Urinary bladder (tissue), 4 donors: ENCODE results near the gene ZSCAN2. TPM values are rescaled to one million over a fixed set of nuclear protein-coding genes. Genes with fewer than 3 reads are reported as not detected.
"Not testable (repeated sequence)": the region's sequence is repeated elsewhere in the genome, so short reads cannot be mapped to it uniquely, and the experiment has no call there.

ENCODE experiments used
- DNase-seq: peaks from one replicate; pipeline ENCODE4 v3.0.0-alpha.2; 2015; ENCODE audit errors: extremely low spot score
- H3K27ac ChIP-seq: one replicate; pipeline ENCODE4 v1.5.1; 2013; ENCODE audit warnings: low read depth, mild to moderate bottlenecking, moderate library complexity
- H3K36me3 ChIP-seq: one replicate; pipeline ENCODE4 v1.6.1; 2013; ENCODE audit warnings: mild to moderate bottlenecking, moderate library complexity; ENCODE audit not compliant: insufficient read depth
- H3K4me1 ChIP-seq: one replicate; pipeline ENCODE4 v1.6.1; 2013; ENCODE audit warnings: mild to moderate bottlenecking, moderate library complexity; ENCODE audit not compliant: insufficient read depth
- H3K4me3 ChIP-seq: one replicate; pipeline ENCODE4 v1.5.1; 2013; ENCODE audit warnings: low read depth, low read length
- WGBS: extraction: QIAGEN DNeasy Blood & Tissue Kit; methylation state at CpG from one replicate; pipeline ENCODE4 v1.1.7; 2013; 5-methylcytosine and 5-hydroxymethylcytosine counted together
- polyA plus RNA-seq: library from polyadenylated mRNA; stranded (reverse); fragments of 200-250 nt; gene quantifications from one replicate; pipeline ENCODE4 v1.2.3, GENCODE V29; 2013
- total RNA-seq: library from RNA; depleted of rRNA; stranded (reverse); fragments of >200 nt; gene quantifications from one replicate; pipeline ENCODE4 v1.2.3, GENCODE V29; 2014
- donor health status: healthy with polysubstance abuse.
- donor health status: healthy.

ZSCAN2 gene
- total and polyA plus RNA-seq, 2 donors = 6.6 to 11.7 TPM

DNA sequence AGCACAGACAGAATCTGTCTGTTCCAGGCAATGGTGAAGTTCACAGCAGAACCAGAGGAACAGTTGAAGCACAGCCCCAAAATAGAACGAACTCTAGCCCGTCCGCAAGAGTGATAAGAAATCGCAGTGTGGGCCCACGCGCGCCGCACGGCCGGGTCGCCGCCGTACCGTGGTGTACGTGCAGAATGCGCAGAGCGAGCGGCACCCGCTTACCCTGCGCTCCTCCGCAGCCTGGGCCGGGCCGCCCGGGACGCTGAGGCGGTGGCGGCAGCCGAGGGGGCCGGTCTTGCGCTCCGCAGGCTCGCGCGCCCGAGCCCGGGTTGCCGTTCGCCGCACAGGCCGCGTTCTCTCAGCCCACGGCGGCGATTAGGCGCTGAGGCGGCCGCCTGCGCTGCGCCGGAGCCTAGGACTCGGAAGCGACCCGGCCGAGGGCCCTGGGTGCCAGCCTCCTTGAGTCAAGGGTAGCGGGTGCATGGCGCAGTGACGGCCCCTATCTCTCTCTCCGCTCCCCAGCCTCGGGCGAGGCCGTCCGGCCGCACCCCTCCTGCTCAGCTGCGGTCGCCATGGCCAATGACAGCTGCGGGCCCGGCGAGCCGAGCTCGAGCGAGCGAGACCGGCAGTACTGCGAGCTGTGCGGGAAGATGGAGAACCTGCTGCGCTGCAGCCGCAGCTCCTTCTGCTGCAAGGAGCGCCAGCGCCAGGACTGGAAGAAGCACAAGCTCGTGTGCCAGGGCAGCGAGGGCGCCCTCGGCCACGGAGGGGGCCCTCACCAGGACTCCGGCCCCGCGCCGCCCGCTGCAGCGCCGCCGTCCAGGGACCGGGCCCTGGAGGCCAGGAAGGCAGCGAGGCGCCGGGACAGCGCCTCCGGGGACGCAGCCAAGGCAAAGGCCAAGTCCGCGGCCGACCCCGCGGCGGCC, 32.8 kb downstream of the ZSCAN2 start:
- H3K36me3 ChIP-seq = peaks cover 2% of the 10 kb centered on the region
- under 1% methylated on average over 105 of the region's 105 CpGs for WGBS
- DNase-seq = peak; percentile 32
- peak overlapping the region; percentile 46 for H3K4me3 ChIP-seq
- H3K27ac ChIP-seq = peak overlapping the region; percentile 96
- H3K4me1 ChIP-seq = no peaks in the 10 kb centered on the region

DNA sequence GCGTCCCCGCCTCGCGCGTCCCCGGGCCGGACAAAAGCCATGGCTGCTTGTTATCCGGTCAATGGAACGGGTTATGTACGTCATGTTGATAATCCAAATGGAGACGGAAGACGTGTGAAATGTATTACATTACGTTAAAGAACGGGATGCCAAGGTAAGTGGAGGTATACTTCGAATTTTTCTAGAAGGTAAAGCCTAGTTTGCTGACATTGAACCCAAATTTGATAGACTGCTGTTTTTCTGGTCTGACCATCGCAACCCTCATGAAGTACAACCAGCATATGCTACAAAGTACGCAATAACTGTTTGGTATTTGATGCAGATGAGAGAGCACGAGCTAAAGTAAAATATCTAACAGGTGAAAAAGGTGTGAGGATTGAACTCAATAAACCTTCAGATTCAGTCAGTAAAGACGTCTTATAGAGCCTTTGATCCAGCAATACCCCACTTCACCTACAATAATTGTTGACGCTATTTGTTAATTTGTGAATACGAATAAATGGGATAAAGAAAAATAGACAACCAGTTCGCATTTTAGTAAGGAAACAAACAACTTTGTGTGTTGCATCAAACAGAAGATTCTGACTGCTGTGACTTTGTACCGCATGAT, 33.5 kb downstream of the ZSCAN2 start:
- DNase-seq = no peak
- Histone ChIP-seq H3K4me3 (peak overlapping the region; percentile 46), H3K4me1 (no peaks in the 10 kb centered on the region), H3K36me3 (peaks cover 2% of the 10 kb centered on the region), H3K27ac (peak overlapping the region; percentile 96)
- WGBS = 32% methylated on average over 23 of the region's 23 CpGs

DNA sequence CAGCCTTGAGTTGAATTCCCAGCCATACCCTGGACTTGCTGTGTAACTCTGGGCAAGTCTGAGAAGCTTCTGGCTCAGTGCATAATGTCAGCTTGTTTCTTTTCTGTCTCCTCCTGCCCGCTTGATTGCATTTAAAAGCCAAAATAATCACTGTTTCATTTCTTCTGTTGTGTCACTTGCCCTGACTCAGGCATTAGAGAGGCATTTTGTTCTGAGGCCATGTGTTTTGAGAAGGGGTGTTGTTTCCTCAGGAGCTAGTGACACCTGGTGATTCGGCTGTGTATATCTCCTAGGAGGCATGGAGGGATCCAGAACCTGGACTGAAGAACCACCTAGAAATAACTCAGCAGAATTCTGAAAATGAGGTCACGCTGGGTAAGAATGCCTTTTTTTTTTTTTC, 37.3 kb downstream of the ZSCAN2 start:
- Histone ChIP-seq H3K27ac (no peak overlapping the region), H3K4me3 (no peak overlapping the region), H3K4me1 (no peaks in the 10 kb centered on the region), H3K36me3 (peaks cover 7% of the 10 kb centered on the region)
- no peak for DNase-seq
- 76% methylated on average over 3 of the region's 3 CpGs for WGBS

DNA sequence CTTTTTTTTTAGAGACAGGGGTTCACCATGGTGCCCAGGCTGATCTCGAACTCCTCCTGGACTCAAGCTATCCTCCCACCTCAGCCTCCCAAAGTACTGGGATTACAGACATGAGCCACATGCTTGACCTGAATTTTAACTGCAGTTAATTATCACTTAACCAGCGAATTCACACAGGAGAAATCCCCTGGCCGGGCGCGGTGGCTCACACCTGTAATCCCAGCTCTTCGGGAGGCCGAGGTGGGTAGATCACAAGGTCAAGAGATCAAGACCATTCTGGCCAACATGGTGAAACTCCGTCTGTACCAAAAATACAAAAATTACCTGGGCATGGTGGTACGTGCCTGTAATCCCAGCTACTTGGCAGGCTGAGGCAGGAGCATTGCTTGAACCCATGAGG, 41.1 kb downstream of the ZSCAN2 start:
- H3K27ac ChIP-seq, H3K4me3 ChIP-seq, DNase-seq, H3K4me1 ChIP-seq: not testable (repeated sequence)
- H3K36me3 ChIP-seq = peaks cover 15% of the 10 kb centered on the region
- 93% methylated on average over 9 of the region's 9 CpGs for WGBS

DNA sequence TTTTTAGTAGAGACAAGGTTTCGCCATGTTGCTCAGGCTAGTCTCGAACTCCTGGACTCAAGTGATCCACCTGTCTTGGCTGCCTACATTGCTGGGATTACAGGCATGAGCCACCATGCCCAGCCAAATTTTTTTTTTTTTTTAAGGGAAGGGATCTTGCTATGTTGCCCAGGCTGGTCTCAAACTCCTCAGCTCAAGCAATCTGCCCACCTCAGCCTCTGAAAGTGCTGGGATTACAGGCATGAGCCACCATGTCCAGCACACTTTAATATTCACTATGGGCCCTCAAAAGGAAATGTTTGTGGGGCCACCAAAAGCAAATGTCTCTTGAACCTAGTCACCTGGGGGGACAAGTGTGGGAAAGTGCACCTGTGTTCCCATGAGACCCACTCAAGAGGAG, 41.8 kb downstream of the ZSCAN2 start:
- H3K36me3 ChIP-seq = peaks cover 13% of the 10 kb centered on the region
- 67% methylated on average over 2 of the region's 2 CpGs for WGBS

DNA sequence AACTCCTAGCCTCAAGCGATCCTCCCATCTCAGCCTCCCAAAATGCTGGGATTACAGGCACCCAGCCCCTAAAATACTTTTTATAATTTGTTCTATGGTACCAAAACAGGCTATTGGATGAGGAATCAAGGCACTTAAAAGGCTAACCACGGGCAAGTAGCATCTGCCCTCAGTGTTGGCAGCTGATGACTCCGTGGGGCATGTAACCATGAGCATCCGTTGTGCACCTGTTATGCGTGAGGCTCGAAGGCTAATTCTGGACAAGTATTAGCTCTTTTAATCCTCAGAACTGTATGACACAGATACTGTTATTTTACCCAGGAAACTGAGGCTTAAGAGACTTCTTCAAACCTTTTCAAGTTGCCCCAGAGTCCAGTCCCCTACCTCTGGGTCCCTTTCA, 43.0 kb downstream of the ZSCAN2 start:
- Histone ChIP-seq H3K4me3 (no peak overlapping the region), H3K4me1 (no peaks in the 10 kb centered on the region), H3K27ac (no peak overlapping the region), H3K36me3 (peaks cover 13% of the 10 kb centered on the region)
- WGBS = 93% methylated on average over 6 of the region's 6 CpGs
- no peak for DNase-seq

More for the DNA sequence above, 41.8 kb downstream of the ZSCAN2 start:
- not testable (repeated sequence) for H3K4me1 ChIP-seq, H3K4me3 ChIP-seq, DNase-seq, H3K27ac ChIP-seq

DNA sequence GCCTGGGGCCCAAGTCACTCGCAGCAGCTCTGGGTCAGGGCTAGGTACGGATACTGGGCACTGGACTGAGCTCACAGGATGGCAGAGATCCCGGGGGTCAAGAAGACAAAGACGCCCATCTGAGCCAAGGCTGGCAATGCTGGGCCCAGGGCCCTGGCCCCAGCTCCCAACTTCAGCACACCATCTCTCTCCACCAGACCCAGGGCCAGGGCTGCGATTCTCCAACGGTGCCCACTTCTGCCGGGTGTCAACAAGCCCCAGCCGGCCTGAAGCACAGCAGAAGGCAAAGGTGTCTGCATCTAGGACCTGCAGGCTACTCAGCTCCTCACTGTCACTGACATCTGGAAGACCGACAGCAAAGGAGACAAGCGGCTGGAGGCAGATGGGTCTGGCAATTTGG, 44.7 kb downstream of the ZSCAN2 start:
- WGBS = 92% methylated on average over 10 of the region's 10 CpGs
- no peak for DNase-seq
- H3K36me3 ChIP-seq = peaks cover 8% of the 10 kb centered on the region

DNA sequence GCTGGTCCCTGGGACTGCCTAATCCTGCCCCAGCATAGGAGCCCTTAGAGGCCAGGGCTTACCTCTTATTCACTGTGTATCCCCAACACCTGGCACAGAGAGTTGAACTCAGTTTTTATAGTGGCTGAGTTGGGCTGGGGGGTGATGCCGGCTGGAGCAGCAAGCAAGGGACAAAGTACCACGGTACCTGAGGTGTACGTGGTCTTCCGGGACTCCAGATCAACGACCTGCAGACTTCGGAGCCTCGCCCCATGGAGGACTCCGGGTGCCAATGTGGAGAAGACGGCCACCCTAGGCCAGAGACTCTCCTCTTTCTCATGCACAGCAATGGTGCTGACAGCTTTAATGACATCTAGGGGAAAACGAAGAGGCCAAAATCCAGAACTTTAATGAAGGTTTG, 45.2 kb downstream of the ZSCAN2 start:
- no peaks in the 10 kb centered on the region for H3K4me1 ChIP-seq
- H3K27ac ChIP-seq = no peak overlapping the region
- 91% methylated on average over 10 of the region's 10 CpGs for WGBS
- H3K4me3 ChIP-seq = no peak overlapping the region
- H3K36me3 ChIP-seq = peaks cover 8% of the 10 kb centered on the region
- no peak for DNase-seq

More for the DNA sequence above, 44.7 kb downstream of the ZSCAN2 start:
- Histone ChIP-seq H3K4me3 (no peak overlapping the region), H3K4me1 (no peaks in the 10 kb centered on the region), H3K27ac (no peak overlapping the region)

DNA sequence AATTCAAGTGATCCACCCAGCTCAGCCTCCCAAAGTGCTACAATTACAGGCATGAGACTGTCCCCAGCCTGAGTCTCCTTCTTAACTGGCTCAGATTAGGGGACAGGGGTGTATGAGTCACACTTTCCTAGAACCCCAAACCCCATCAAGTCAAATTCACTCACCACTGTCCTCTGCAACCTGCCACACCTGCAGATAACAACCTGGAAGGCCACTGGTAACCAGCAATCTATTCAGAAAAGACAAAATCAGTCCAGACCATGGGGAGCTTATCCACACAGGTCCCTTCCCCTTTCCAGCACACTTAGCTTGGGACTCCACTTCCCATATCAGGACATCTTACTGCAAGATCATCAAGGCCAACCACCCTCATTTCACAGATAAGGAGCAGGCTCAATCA, 46.9 kb downstream of the ZSCAN2 start:
- DNase-seq = no peak
- H3K27ac ChIP-seq = no peak overlapping the region
- H3K36me3 ChIP-seq = peaks cover 8% of the 10 kb centered on the region

DNA sequence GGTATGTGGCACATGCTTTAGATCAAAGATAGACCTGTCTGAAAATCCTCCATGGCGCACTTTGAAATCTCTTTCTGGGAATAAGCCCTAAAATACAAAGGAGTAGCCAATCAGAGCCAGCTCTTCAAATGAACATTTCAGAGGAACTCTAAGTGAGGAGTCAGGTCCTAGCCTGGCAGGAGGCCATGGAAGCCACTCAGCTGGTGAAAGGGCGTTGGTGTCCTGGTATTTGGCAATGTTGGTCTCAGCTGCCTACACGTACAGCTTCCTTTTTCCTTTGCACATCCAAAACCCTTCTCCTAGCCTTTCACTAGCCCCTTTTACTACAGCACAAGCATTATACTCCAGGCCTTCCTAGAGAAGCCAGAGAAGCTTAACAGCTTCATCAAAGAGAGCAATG, 47.7 kb downstream of the ZSCAN2 start:
- H3K4me3 ChIP-seq = no peak overlapping the region
- WGBS = 66% methylated on average over 3 of the region's 3 CpGs
- H3K36me3 ChIP-seq = peaks cover 5% of the 10 kb centered on the region
- H3K27ac ChIP-seq = no peak overlapping the region
- no peak for DNase-seq
- no peaks in the 10 kb centered on the region for H3K4me1 ChIP-seq

More for the DNA sequence above, 46.9 kb downstream of the ZSCAN2 start:
- Histone ChIP-seq H3K4me1 (no peaks in the 10 kb centered on the region), H3K4me3 (no peak overlapping the region)

DNA sequence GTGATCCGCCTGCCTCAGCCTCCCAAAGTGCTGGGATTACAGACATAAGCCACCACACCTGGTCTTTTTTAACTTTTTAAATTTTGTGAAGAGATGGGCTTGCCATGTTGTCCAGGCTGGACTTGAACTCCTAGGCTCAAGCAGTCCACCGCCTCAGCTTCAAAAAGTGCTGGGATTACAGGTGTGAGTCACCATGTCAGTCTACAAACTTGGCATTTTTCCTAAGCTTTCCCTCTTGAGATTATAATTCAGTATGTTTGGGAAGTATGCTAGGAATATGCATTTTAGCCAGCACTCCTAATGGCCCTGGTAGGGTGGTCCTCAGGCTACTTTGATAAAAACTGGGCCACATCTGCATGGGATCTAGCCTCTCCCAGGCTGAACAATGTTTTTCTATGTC, 48.9 kb downstream of the ZSCAN2 start:
- DNase-seq = no peak
- H3K36me3 ChIP-seq = peaks cover 2% of the 10 kb centered on the region
- no peak overlapping the region for H3K27ac ChIP-seq
- WGBS = 96% methylated on average over 2 of the region's 2 CpGs
- no peak overlapping the region for H3K4me3 ChIP-seq
- no peaks in the 10 kb centered on the region for H3K4me1 ChIP-seq

DNA sequence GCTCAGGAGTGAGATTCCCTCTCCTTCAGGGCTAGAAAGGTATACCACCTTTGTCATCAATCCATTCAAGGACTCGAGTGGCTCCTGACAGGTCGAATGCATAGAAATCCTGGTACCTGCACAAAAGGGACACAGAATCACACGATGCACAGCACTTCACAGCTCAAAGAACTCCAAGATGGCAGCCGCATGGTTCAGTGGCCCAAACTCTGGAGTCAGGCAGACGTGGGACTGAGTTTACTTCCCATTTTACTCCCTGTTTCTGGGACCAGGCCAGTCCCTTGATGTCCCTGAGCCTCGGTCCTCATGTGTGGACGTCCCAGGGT, 52.7 kb downstream of the ZSCAN2 start:
- peak overlapping the region; percentile 83 for H3K4me3 ChIP-seq
- WGBS = 15% methylated on average over 7 of the region's 7 CpGs
- DNase-seq = no peak
- H3K4me1 ChIP-seq = no peaks in the 10 kb centered on the region
- H3K36me3 ChIP-seq = no peaks in the 10 kb centered on the region
- peak overlapping the region; percentile 68 for H3K27ac ChIP-seq

DNA sequence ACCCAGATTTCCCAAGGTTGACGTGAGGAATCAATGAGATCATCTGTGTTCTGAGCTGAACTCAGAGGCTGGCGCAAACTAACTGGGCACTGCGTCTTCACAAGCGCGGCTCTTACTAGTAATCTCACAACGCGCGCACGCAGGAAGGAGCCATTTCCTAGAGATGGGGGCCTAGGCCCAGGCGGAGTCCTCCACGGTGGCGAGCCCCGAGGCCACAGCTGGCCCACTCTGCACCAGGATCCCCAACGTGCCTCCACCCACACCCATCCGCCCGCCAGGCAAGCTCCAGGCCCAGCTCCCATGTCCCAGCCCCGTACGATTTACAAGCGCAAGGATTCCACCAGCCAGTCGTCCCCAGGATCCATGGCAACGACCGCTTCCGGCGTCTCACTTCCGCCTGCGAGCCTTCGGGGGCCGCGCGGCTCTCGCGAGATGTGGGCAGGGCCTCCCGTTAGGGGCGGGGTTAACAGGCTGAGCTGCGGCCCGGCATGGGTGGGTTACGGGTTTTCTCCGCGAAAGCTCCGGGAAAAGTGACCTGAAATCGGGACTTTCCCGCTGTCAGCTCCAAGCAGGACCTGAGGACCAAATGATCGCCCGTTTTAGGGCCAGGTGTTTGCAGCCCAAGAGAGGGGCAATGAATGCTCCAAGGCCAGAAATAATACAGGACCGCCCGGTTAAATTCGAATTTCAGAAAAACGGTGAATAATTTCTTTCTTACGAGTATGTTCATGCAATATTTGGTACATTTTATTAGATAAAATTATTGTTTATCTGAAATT, 53.3 kb downstream of the ZSCAN2 start, which contains the start of gene WDR73:
WDR73 (minus strand) TSS at position 374 of the 779 bp plus-strand sequence; CDS start at position 365, 9 bp downstream.
- peak; percentile 94 for DNase-seq
- Histone ChIP-seq H3K4me1 (no peaks in the 10 kb centered on the region), H3K36me3 (no peaks in the 10 kb centered on the region), H3K27ac (peak within 1 kb of the TSS; percentile 68), H3K4me3 (peak within 1 kb of the TSS; percentile 83)
- WGBS = under 1% methylated on average over 49 of the region's 49 CpGs
